ENCODE results near the gene PALS1.
A peak's percentile ranks its signal among the peaks of the same experiment; 100 is the strongest.

PALS1 gene

GRCh38 chr14:67280506-67280905 lies 39.3 kb downstream of the PALS1 start:
- ChIA-PET CTCF (no interaction called here), POLR2A (no interaction called here)
- no peak for DNase-seq (ENCODE audit: extremely low spot score)
- TF ChIP-seq CTBP1 (IDR thresholded peaks at IDR 0.05; ENCODE audit: borderline replicate concordance) (no peak), FOXM1 (IDR thresholded peaks at IDR 0.05; ENCODE audit: borderline replicate concordance) (no peak), LEF1 (IDR thresholded peaks at IDR 0.05; ENCODE audit: borderline replicate concordance) (no peak), ARNT (IDR thresholded peaks at IDR 0.05) (no peak), ELF4 (IDR thresholded peaks at IDR 0.05) (no peak), FOXK2 (IDR thresholded peaks at IDR 0.05) (no peak), TARDBP (IDR thresholded peaks at IDR 0.05) (no peak), SUZ12 (IDR thresholded peaks at IDR 0.05) (no peak), L3MBTL2 (conservative IDR thresholded peaks at IDR 0.05) (no peak), NFRKB (IDR thresholded peaks at IDR 0.05) (no peak), ZNF384 (IDR thresholded peaks at IDR 0.05) (no peak), PKNOX1 (IDR thresholded peaks at IDR 0.05) (no peak)

GRCh38 chr14:67285876-67286452 lies 44.7 kb downstream of the PALS1 start:
- TF ChIP-seq ELF4 (IDR thresholded peaks at IDR 0.05) (no peak), FOXM1 (IDR thresholded peaks at IDR 0.05; ENCODE audit: borderline replicate concordance) (no peak), TARDBP (IDR thresholded peaks at IDR 0.05) (no peak), FOXA1 (IDR thresholded peaks at IDR 0.05) (no peak), ZNF384 (IDR thresholded peaks at IDR 0.05) (no peak), ARNT (IDR thresholded peaks at IDR 0.05) (no peak), NFRKB (IDR thresholded peaks at IDR 0.05) (no peak), SP1 (IDR thresholded peaks at IDR 0.05) (no peak), LEF1 (IDR thresholded peaks at IDR 0.05; ENCODE audit: borderline replicate concordance) (no peak), L3MBTL2 (conservative IDR thresholded peaks at IDR 0.05) (no peak), FOXK2 (IDR thresholded peaks at IDR 0.05) (no peak), PKNOX1 (IDR thresholded peaks at IDR 0.05) (no peak), SUZ12 (IDR thresholded peaks at IDR 0.05) (no peak), HDGF (IDR thresholded peaks at IDR 0.05; ENCODE audit: borderline replicate concordance) (no peak), CTBP1 (IDR thresholded peaks at IDR 0.05; ENCODE audit: borderline replicate concordance) (no peak), BHLHE40 (IDR thresholded peaks at IDR 0.05; ENCODE audit: borderline replicate concordance) (no peak)
- ChIA-PET POLR2A (no interaction called here), CTCF (interaction anchor here (0.5 to 3.5 kb wide), 14 partner anchors 9 to 661 kb away, joined by 3 to 26 read pairs (median 4); no protein-coding TSS in a partner anchor)
- DNase-seq (ENCODE audit: extremely low spot score): peak; percentile 9
